ENCODE data around the gene AFF3.

- TF ChIP-seq SUZ12 (IDR thresholded peaks at IDR 0.05) (no peak), FOXM1 (IDR thresholded peaks at IDR 0.05; ENCODE audit: borderline replicate concordance) (no peak), NFRKB (IDR thresholded peaks at IDR 0.05) (no peak), ZNF384 (IDR thresholded peaks at IDR 0.05) (no peak), HDGF (IDR thresholded peaks at IDR 0.05; ENCODE audit: borderline replicate concordance) (no peak)
Measured at GRCh38 chr2:100126201-100126600, 16.2 kb downstream of the AFF3 start.

Measured in HEK293T (cell line).